ENCODE data around the gene C6orf47.

C6orf47 gene

GRCh38 chr6:31687860-31688693 is 27.5 kb upstream of the C6orf47 start:
- no peak for FAIRE-seq

GRCh38 chr6:31687321-31687720 is 26.7 kb upstream of the C6orf47 start:
- FAIRE-seq: no peak

GRCh38 chr6:31686483-31686882 is 25.9 kb upstream of the C6orf47 start:
- no peak for FAIRE-seq

- FAIRE-seq: no peak
Observed at GRCh38 chr6:31683591-31683990, 23.0 kb upstream of the C6orf47 start.

- no peak for FAIRE-seq
Observed at GRCh38 chr6:31681135-31681671, 20.6 kb upstream of the C6orf47 start.

- FAIRE-seq: no peak
Observed at GRCh38 chr6:31680226-31681134, 19.9 kb upstream of the C6orf47 start, which contains the start of gene LY6G5C. TSS of gene LY6G5C (minus strand) at chr6:31681067. CDS start at chr6:31680373, 694 bp downstream.

GRCh38 chr6:31677955-31678354 is 17.4 kb upstream of the C6orf47 start:
- no peak for FAIRE-seq

GRCh38 chr6:31676904-31677303 is 16.3 kb upstream of the C6orf47 start:
- FAIRE-seq: no peak

GRCh38 chr6:31676322-31676903 is 15.8 kb upstream of the C6orf47 start:
- no peak for FAIRE-seq

- no peak for FAIRE-seq
Observed at GRCh38 chr6:31669676-31670075, 9.1 kb upstream of the C6orf47 start, which contains the start of gene LY6G5B. TSS of gene LY6G5B (plus strand) at chr6:31669976. CDS start at chr6:31670951, 975 bp downstream.

- no peak for FAIRE-seq
Observed at GRCh38 chr6:31666337-31666965, 5.9 kb upstream of the C6orf47 start.

- peak; percentile 69 for FAIRE-seq
Observed at GRCh38 chr6:31665501-31666336, 5.1 kb upstream of the C6orf47 start, which contains the start of gene CSNK2B. TSS of gene CSNK2B (plus strand) at chr6:31666080. CDS start at chr6:31666832, 752 bp downstream.

- FAIRE-seq: peak; percentile 53
Observed at GRCh38 chr6:31664790-31665500, 4.4 kb upstream of the C6orf47 start, which contains the start of gene GPANK1. TSS of gene GPANK1 (minus strand) at chr6:31664997. CDS start at chr6:31664478, 519 bp downstream.

GRCh38 chr6:31663961-31664789 is 3.6 kb upstream of the C6orf47 start:
- FAIRE-seq: no peak

GRCh38 chr6:31663126-31663960 is 2.8 kb upstream of the C6orf47 start:
- no peak for FAIRE-seq

- no peak for FAIRE-seq
Observed at GRCh38 chr6:31662124-31662723, 1.6 kb upstream of the C6orf47 start.

- no peak for FAIRE-seq
Observed at GRCh38 chr6:31661262-31662123, 915 bp upstream of the C6orf47 start.

Measured in TTC549 (cell line).